HL-60 (cell line): Measurements from ENCODE around the gene MSI2.

ENCODE experiments used
- GABPA ChIP-seq: IDR thresholded peaks from 2 replicates; pipeline ENCODE4 v1.6.1; 2012; ENCODE audit warnings: low read depth
- POLR2AphosphoS5 ChIP-seq: IDR thresholded peaks from 2 replicates; pipeline ENCODE4 v1.6.1; 2012; ENCODE audit warnings: low read depth
- SPI1 ChIP-seq: IDR thresholded peaks from 2 replicates; pipeline ENCODE4 v1.6.1; 2012; ENCODE audit warnings: low read depth, mild to moderate bottlenecking, borderline replicate concordance
- TF ChIP-seq, protein P1 (sequence below): IDR thresholded peaks from one replicate; pipeline ENCODE4 v1.5.1; 2011; ENCODE audit warnings: low read length, control low read depth, inconsistent platforms; ENCODE audit not compliant: insufficient read depth
- TF ChIP-seq, protein P2 (sequence below): IDR thresholded peaks from 2 replicates; pipeline ENCODE4 v1.6.1; 2012; ENCODE audit warnings: low read depth; ENCODE audit not compliant: insufficient replicate concordance

DNA sequence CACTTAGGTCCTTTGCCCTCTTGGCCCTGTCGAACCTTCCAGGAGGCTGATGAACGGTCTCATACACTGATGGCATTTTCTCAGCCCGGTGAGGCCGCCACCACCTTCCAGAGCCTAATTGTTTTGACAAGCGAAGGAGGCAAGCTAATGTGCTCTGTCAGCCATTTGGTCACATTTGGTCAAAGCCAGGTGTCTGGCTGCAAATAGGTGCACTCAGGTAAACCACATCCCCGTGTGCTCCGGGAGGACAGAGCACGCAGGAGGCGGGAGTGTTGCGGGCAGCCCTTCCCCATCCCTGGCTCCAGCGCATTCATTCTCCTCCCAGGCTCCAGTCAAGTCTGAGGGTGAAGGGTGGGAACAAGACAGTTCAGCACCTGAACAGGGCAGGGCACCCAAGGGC is 240.1 kb downstream of the MSI2 start:
- TF ChIP-seq, protein P1, sequence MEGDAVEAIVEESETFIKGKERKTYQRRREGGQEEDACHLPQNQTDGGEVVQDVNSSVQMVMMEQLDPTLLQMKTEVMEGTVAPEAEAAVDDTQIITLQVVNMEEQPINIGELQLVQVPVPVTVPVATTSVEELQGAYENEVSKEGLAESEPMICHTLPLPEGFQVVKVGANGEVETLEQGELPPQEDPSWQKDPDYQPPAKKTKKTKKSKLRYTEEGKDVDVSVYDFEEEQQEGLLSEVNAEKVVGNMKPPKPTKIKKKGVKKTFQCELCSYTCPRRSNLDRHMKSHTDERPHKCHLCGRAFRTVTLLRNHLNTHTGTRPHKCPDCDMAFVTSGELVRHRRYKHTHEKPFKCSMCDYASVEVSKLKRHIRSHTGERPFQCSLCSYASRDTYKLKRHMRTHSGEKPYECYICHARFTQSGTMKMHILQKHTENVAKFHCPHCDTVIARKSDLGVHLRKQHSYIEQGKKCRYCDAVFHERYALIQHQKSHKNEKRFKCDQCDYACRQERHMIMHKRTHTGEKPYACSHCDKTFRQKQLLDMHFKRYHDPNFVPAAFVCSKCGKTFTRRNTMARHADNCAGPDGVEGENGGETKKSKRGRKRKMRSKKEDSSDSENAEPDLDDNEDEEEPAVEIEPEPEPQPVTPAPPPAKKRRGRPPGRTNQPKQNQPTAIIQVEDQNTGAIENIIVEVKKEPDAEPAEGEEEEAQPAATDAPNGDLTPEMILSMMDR: no peak
- TF ChIP-seq, protein P2, sequence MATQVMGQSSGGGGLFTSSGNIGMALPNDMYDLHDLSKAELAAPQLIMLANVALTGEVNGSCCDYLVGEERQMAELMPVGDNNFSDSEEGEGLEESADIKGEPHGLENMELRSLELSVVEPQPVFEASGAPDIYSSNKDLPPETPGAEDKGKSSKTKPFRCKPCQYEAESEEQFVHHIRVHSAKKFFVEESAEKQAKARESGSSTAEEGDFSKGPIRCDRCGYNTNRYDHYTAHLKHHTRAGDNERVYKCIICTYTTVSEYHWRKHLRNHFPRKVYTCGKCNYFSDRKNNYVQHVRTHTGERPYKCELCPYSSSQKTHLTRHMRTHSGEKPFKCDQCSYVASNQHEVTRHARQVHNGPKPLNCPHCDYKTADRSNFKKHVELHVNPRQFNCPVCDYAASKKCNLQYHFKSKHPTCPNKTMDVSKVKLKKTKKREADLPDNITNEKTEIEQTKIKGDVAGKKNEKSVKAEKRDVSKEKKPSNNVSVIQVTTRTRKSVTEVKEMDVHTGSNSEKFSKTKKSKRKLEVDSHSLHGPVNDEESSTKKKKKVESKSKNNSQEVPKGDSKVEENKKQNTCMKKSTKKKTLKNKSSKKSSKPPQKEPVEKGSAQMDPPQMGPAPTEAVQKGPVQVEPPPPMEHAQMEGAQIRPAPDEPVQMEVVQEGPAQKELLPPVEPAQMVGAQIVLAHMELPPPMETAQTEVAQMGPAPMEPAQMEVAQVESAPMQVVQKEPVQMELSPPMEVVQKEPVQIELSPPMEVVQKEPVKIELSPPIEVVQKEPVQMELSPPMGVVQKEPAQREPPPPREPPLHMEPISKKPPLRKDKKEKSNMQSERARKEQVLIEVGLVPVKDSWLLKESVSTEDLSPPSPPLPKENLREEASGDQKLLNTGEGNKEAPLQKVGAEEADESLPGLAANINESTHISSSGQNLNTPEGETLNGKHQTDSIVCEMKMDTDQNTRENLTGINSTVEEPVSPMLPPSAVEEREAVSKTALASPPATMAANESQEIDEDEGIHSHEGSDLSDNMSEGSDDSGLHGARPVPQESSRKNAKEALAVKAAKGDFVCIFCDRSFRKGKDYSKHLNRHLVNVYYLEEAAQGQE: no peak
- no peak for TF ChIP-seq POLR2AphosphoS5
- no peak for TF ChIP-seq GABPA
- no peak for TF ChIP-seq SPI1
